HepG2 (cell line): ENCODE data around the gene PAFAH1B2. TPM values are rescaled to one million over a fixed set of nuclear protein-coding genes. Genes with fewer than 3 reads are reported as not detected.

Experiments used
- ATAC-seq: fragments of 200-7000 bp; cut with Tn5 transposase; 3 replicates; pipeline ENCODE4 v1.9.1; 2020; ENCODE audit warnings: mild to moderate bottlenecking, moderate library complexity
- BruUV-seq: library from RNA; stranded (reverse); fragments of 400-500 nt; replicated peaks from 2 replicates; lab custom pipeline; 2021; lab: Mats Ljungman, UMichigan
- CTCF ChIA-PET: fragments of 300-600 bp; formaldehyde crosslinking; extraction: SDS; loops from one replicate; lab custom pipeline; 2021; ENCODE audit warnings: low total read pairs, inconsistent platforms, low intra/inter-chr PET ratio; lab: Yijun Ruan, JAX
- POLR2A ChIA-PET: fragments of 350-600 bp; sonication (Branson Sonifier 250); formaldehyde crosslinking; loops from one replicate; lab custom pipeline; 2020; ENCODE audit warnings: antibody characterized with exemption, inconsistent platforms; lab: Yijun Ruan, JAX
- DNase-seq: peaks from one replicate; pipeline ENCODE4 v3.0.0-alpha.2; 2015; ENCODE audit warnings: low spot score
- FAIRE-seq: peaks from 3 replicates; lab custom pipeline; 2011; peaks lifted over from hg19 to GRCh38; lab: Jason Lieb, UNC
- H2AFZ ChIP-seq: one replicate; pipeline ENCODE4 v1.6.1; 2011; ENCODE audit warnings: low read length, inconsistent platforms
- H3K27ac ChIP-seq: fragments of 300-600 bp; 3 replicates; pipeline ENCODE4 v1.8.0; 2011; ENCODE audit warnings: mixed run types, mild to moderate bottlenecking, mixed read lengths, low read length, inconsistent platforms; ENCODE audit not compliant: insufficient read depth; ENCODE audit errors: extremely low read length
- H3K27me3 ChIP-seq, 2 experiments: fragments of 200-600 bp in 1 of 2; 2 replicates in 1 of 2; 3 replicates in 1 of 2; pipeline versions ENCODE4 v1.6.0 to v1.8.0; 2011; ENCODE audit warnings: low read length in 2 of 2, mild to moderate bottlenecking in 2 of 2, moderate library complexity in 2 of 2, inconsistent platforms in 1 of 2; ENCODE audit not compliant: insufficient read depth in 2 of 2, control insufficient read depth in 1 of 2
- H3K36me3 ChIP-seq, 2 experiments: fragments of 200-600 bp in 1 of 2; replicated peaks in 1 of 2; 2 replicates in 1 of 2; 3 replicates in 1 of 2; pipeline versions ENCODE4 v1.5.1 to v1.8.0; 2011; ENCODE audit warnings: low read length in 2 of 2, inconsistent platforms in 1 of 2; ENCODE audit not compliant: insufficient read depth in 2 of 2, control insufficient read depth in 1 of 2
- H3K4me1 ChIP-seq: 2 replicates; pipeline ENCODE4 v1.5.1; 2012; ENCODE audit warnings: low read length, inconsistent platforms; ENCODE audit not compliant: insufficient read depth
- H3K4me2 ChIP-seq: 2 replicates; pipeline ENCODE4 v1.6.0; 2011; ENCODE audit warnings: low read depth, low read length, inconsistent platforms
- H3K4me3 ChIP-seq, 3 experiments: fragments of 200-600 bp in 1 of 3; sonication (generic), shearing (Covaris generic) in 1 of 3; replicated peaks in 1 of 3; 2 replicates each; pipeline ENCODE4 v1.5.1; 2011 to 2016; ENCODE audit warnings: low read length in 3 of 3, inconsistent platforms in 2 of 3, low read depth in 2 of 3, mild to moderate bottlenecking in 2 of 3, control low read depth in 1 of 3, mixed read lengths in 1 of 3; ENCODE audit not compliant: insufficient read depth in 1 of 3
- H3K79me2 ChIP-seq: one replicate; pipeline ENCODE4 v1.6.1; 2011; ENCODE audit warnings: low read length, inconsistent platforms; ENCODE audit not compliant: insufficient read depth
- H3K9ac ChIP-seq: 2 replicates; pipeline ENCODE4 v1.6.0; 2011; ENCODE audit warnings: mild to moderate bottlenecking, low read depth, low read length, inconsistent platforms; ENCODE audit not compliant: insufficient read depth
- H3K9me3 ChIP-seq: 2 replicates; pipeline ENCODE4 v1.5.1; 2012; ENCODE audit warnings: mild to moderate bottlenecking, low read length
- H4K20me1 ChIP-seq: 2 replicates; pipeline ENCODE4 v1.6.0; 2011; ENCODE audit warnings: inconsistent platforms, mild to moderate bottlenecking, low read length, moderate library complexity; ENCODE audit not compliant: insufficient read depth
- GFI1 ChIP-seq: sonication (generic); formaldehyde crosslinking; IDR thresholded peaks from 2 replicates; pipeline ENCODE4 v1.5.0; 2020; ENCODE audit warnings: missing genetic modification reagents, mild to moderate bottlenecking, borderline replicate concordance
- JDP2 ChIP-seq: sonication (generic); formaldehyde crosslinking; IDR thresholded peaks from 2 replicates; pipeline ENCODE4 v1.8.1; 2022; ENCODE audit warnings: missing genetic modification reagents, borderline replicate concordance
- NFATC3 ChIP-seq: sonication (generic); formaldehyde crosslinking; IDR thresholded peaks from 2 replicates; pipeline ENCODE4 v1.5.1; 2020; ENCODE audit warnings: mild to moderate bottlenecking, missing genetic modification reagents
- NFKB2 ChIP-seq: sonication (generic); formaldehyde crosslinking; IDR thresholded peaks from 2 replicates; pipeline ENCODE4 v1.4.0; 2020; ENCODE audit warnings: missing genetic modification reagents, borderline replicate concordance
- RXRA ChIP-seq: sonication (generic); formaldehyde crosslinking; IDR thresholded peaks from 2 replicates; pipeline ENCODE4 v1.5.1; 2020; ENCODE audit warnings: missing genetic modification reagents
- SMAD1 ChIP-seq: sonication (generic); formaldehyde crosslinking; IDR thresholded peaks from 2 replicates; pipeline ENCODE4 v1.4.0; 2020; ENCODE audit warnings: missing genetic modification reagents, low read depth, mild to moderate bottlenecking, borderline replicate concordance
- SRSF1 ChIP-seq: fragments of 200-400 bp; formaldehyde crosslinking; optimal IDR thresholded peaks from 2 replicates; pipeline ENCODE3; 2017; ENCODE audit warnings: mild to moderate bottlenecking, low read depth, low read length, moderate library complexity
- SRSF4 ChIP-seq: fragments of 200-400 bp; formaldehyde crosslinking; IDR thresholded peaks from one replicate; pipeline ENCODE4 v1.6.1; 2018; ENCODE audit warnings: mild to moderate bottlenecking, low read depth, low read length, moderate library complexity; ENCODE audit not compliant: poor library complexity, severe bottlenecking
- ZNF12 ChIP-seq: sonication (generic); formaldehyde crosslinking; IDR thresholded peaks from 2 replicates; pipeline ENCODE4 v1.5.0; 2020; ENCODE audit warnings: missing genetic modification reagents
- ZNF619 ChIP-seq: sonication (generic); formaldehyde crosslinking; IDR thresholded peaks from 2 replicates; pipeline ENCODE4 v1.4.0; 2020; ENCODE audit warnings: mild to moderate bottlenecking, missing genetic modification reagents
- ZNF720 ChIP-seq: sonication (generic); formaldehyde crosslinking; IDR thresholded peaks from 2 replicates; pipeline ENCODE4 v1.4.0; 2020; ENCODE audit warnings: missing genetic modification reagents
- ZNF747 ChIP-seq: sonication (generic); formaldehyde crosslinking; IDR thresholded peaks from 2 replicates; pipeline ENCODE4 v1.8.1; 2023; ENCODE audit warnings: missing genetic modification reagents, mild to moderate bottlenecking, borderline replicate concordance
- WGBS: methylation state at CpG from one replicate; pipeline ENCODE4 v1.1.6; 2017; ENCODE audit warnings: low lambda C conversion rate; 5-methylcytosine and 5-hydroxymethylcytosine counted together
- in situ Hi-C: cut with HindIII; loops from 2 replicates; pipeline ENCODE4 v1.10.0; 2017; ENCODE audit warnings: low pct_unique_long_range_greater_than_20kb; ENCODE audit not compliant: extremely low pct_ligation_motif_present
- intact Hi-C: fragments of 100-400 bp; cut with micrococcal nuclease; formaldehyde crosslinking; loops from one replicate; pipeline ENCODE4 v1.10.0; 2022; ENCODE audit not compliant: unreplicated experiment
- polyA plus RNA-seq, 8 experiments: library from polyadenylated mRNA; depleted of rRNA in 3 of 8; stranded (reverse) in 7 of 8; unstranded in 1 of 8; fragments of >200 nt; fragmentation: Illumina TruSeq in 4 of 8; extraction: Trizol in 4 of 8; gene quantifications; 2 replicates each; pipeline versions ENCODE4 v1.2.1 to v1.2.3, GENCODE V29; 2011 to 2016; ENCODE audit warnings: low read depth in 4 of 8, missing spikeins in 1 of 8, mixed read lengths in 1 of 8; ENCODE audit not compliant: insufficient read depth in 1 of 8
- total RNA-seq, 5 experiments: library from RNA; depleted of rRNA; stranded (reverse); fragments of >200 nt; fragmentation: Illumina TruSeq; extraction: Trizol; gene quantifications; 2 replicates each; pipeline ENCODE4 v1.2.3, GENCODE V29; 2016; ENCODE audit warnings: low read depth in 1 of 5
- TF ChIP-seq, protein P1 (sequence below): IDR thresholded peaks from 2 replicates; pipeline ENCODE4 v1.6.1; 2018; ENCODE audit warnings: missing genetic modification reagents

Gene PAFAH1B2
- total and polyA plus RNA-seq, 2 of the 13 experiments (the other 11 are each of a cell fraction or from before 2014, with no cell fraction given): 28.8 to 104 TPM

DNA sequence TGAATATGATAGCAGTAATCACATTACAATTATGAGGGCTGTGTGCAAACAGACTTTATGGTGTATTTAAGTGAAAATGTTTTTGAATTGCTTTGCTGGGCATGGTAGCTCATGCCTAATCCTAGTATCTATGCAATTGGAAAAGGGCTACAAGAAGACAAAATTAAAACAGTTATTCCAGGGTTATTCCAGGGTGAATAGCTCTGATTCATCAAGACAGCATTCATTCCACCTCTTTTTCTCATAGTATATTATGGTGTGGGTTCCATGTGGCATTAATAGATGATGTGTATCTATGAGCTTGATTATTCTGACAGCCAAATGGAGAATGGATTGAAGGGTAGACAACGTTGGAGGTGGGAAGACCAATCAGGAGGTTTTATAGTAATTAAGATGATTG, 22.4 kb downstream of the PAFAH1B2 start:
- H3K4me2 ChIP-seq: no peak overlapping the region
- H3K4me3 ChIP-seq: no peak overlapping the region
- H3K79me2 ChIP-seq: peaks cover 2% of the 10 kb centered on the region
- H3K36me3 ChIP-seq: peaks cover 21 to 71% of the 10 kb centered on the region in 2 experiments
- FAIRE-seq (no peak), ATAC-seq (no peak), DNase-seq (no peak)
- H4K20me1 ChIP-seq: 0 out of 2 replicates have a peak, but pooled peaks cover 4% of the 10 kb centered on the region
- intact Hi-C loops (no loop called here), in situ Hi-C loops (no loop called here)
- ChIA-PET POLR2A (interaction anchor here (0.6 to 1.7 kb wide), 2 partner anchors 12 to 58 kb away, joined by 4 to 8 read pairs; partner anchors contain the start of gene SIDT2), CTCF (no interaction called here)
- H3K9me3 ChIP-seq: no peaks in the 10 kb centered on the region
- H3K27ac ChIP-seq: no peak overlapping the region
- no peaks in the 10 kb centered on the region for H3K27me3 ChIP-seq
- no peaks in the 10 kb centered on the region for H3K4me1 ChIP-seq
- TF ChIP-seq ZNF12 (CRISPR knock-in tag): no peak
- no peak for TF ChIP-seq ZNF747 (CRISPR knock-in tag)
- no peak for TF ChIP-seq NFATC3 (CRISPR knock-in tag)
- TF ChIP-seq SRSF1: no peak
- TF ChIP-seq SRSF4: no peak
- no peak for TF ChIP-seq JDP2 (CRISPR knock-in tag)
- TF ChIP-seq ZNF720: no peak
- TF ChIP-seq ZNF619 (CRISPR knock-in tag): no peak
- no peak for TF ChIP-seq GFI1 (CRISPR knock-in tag)
- TF ChIP-seq, protein P1, sequence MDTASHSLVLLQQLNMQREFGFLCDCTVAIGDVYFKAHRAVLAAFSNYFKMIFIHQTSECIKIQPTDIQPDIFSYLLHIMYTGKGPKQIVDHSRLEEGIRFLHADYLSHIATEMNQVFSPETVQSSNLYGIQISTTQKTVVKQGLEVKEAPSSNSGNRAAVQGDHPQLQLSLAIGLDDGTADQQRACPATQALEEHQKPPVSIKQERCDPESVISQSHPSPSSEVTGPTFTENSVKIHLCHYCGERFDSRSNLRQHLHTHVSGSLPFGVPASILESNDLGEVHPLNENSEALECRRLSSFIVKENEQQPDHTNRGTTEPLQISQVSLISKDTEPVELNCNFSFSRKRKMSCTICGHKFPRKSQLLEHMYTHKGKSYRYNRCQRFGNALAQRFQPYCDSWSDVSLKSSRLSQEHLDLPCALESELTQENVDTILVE (CRISPR knock-in tag): no peak
- TF ChIP-seq NFKB2 (CRISPR knock-in tag): no peak
- no peak for TF ChIP-seq SMAD1 (CRISPR knock-in tag)
- no peak for TF ChIP-seq RXRA (CRISPR knock-in tag)
- no peak overlapping the region for H2AFZ ChIP-seq
- BruUV-seq: no TSS peak
- H3K9ac ChIP-seq: no peak overlapping the region
- 100% methylated on average over 1 of the region's 1 CpG for WGBS
